ENCODE results near the gene CYP2W1.

DNA sequence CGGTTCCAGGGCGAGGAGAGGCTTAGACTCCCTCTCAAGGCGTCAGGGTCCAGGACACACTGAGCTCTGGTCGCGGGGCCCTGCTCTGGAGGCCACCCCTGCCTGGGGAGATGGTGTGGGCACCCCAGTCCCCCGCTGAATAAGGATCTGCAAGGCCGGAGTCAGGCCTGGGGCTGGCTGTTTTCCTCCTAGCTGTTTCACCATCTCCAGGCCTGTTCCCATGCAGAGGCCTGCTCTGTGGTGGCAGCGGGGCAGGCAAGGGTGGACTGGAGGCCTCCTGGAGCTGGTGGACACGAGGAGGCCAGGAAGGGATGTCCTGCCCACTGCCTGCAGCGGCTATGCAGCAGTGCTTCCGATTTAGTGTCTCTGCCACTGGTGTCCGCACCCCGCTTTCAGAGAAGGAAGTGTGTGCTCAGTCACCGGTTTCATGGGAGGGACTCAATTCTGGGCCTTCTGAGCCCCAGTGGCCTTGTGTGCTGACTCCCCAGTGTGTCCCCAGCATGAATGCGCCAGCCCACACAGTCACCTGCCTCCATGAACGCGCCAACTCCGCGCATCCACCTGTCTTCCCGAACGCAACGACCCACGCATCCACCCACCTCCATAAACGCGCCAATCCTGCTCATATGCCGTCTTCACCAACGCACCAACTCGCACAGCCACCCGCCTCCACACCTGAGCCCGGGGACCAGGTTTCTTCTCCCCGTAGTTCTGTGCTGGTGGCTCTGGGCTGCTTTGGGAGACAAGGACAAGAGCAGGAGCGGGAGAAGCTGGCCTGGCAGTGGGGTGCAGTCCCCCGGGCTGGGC is 46.9 kb downstream of the CYP2W1 start:
- TF ChIP-seq EZH2 (IDR thresholded peaks at IDR 0.05; ENCODE audit: low read length) = no peak
- TF ChIP-seq, protein P1, sequence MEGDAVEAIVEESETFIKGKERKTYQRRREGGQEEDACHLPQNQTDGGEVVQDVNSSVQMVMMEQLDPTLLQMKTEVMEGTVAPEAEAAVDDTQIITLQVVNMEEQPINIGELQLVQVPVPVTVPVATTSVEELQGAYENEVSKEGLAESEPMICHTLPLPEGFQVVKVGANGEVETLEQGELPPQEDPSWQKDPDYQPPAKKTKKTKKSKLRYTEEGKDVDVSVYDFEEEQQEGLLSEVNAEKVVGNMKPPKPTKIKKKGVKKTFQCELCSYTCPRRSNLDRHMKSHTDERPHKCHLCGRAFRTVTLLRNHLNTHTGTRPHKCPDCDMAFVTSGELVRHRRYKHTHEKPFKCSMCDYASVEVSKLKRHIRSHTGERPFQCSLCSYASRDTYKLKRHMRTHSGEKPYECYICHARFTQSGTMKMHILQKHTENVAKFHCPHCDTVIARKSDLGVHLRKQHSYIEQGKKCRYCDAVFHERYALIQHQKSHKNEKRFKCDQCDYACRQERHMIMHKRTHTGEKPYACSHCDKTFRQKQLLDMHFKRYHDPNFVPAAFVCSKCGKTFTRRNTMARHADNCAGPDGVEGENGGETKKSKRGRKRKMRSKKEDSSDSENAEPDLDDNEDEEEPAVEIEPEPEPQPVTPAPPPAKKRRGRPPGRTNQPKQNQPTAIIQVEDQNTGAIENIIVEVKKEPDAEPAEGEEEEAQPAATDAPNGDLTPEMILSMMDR (optimal IDR thresholded peaks at IDR 0.05 in 1 of 3, IDR thresholded peaks at IDR 0.05 in 1 of 3, conservative IDR thresholded peaks at IDR 0.05 in 1 of 3; ENCODE audit: extremely low read depth in 1 of 3, insufficient read depth in 2 of 3, low read length in 3 of 3) = no peak
